Measurements from ENCODE around the gene GP9.
"Not testable (repeated sequence)": the region's sequence is repeated elsewhere in the genome, so short reads cannot be mapped to it uniquely, and the experiment has no call there.

Gene GP9

GRCh38 chr3:129050556-129051295 is 9.9 kb upstream of the GP9 start:
- no peak for DNase-seq (ENCODE audit: low spot score)

DNA sequence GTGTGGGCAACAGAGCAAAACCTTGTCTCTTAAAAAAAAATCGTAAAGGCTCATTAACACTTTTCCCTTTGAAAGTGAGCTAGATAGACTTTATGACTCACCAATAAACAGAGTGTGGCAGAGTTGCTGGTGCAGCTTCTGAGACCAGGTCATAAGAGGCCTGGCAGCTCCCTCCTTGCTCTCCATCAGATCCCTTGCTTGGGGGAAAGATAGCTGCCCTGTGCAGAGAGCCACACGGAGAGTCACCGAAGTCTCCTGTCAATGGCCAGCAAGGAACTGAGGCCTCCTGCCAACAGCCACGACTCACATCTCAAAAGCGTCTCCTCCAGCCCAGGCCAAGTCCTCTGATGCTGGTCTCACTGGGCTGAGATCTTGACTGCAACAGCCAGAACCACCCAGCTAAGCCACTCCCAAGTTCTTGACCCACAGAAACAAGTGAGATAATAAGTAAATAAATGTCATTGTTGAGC is 8.7 kb upstream of the GP9 start:
- peak; percentile 20 for DNase-seq (ENCODE audit: low spot score)

GRCh38 chr3:129052675-129053074 is 7.9 kb upstream of the GP9 start:
- no peak for DNase-seq (ENCODE audit: low spot score)

DNA sequence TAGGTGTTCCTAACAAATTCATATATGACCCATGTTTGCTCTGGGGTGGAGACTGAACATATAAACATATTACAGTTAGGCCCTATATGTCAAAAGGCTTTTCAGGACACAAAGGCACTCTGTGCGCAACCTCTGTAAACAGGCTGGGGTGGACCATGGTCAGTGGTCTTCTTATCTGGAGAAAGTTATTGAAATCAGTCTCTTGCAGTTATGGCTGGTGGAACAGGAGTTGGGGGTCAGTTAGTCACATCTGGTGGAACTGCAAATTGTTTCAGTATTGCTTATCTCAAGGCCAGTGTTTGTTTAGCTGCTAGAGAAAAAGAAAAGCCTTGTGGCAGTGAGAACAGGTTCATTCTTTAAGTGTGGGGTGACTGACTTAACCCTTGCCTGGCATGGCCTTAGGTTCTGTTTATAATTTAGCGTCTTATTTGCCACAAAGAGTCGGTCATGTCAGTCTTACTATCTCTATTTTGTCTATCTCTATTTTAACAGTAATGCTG is 5.9 kb upstream of the GP9 start:
- no peak for DNase-seq (ENCODE audit: low spot score)

- DNase-seq (ENCODE audit: low spot score) = no peak
Measured at GRCh38 chr3:129056451-129057173, 4.0 kb upstream of the GP9 start.

DNA sequence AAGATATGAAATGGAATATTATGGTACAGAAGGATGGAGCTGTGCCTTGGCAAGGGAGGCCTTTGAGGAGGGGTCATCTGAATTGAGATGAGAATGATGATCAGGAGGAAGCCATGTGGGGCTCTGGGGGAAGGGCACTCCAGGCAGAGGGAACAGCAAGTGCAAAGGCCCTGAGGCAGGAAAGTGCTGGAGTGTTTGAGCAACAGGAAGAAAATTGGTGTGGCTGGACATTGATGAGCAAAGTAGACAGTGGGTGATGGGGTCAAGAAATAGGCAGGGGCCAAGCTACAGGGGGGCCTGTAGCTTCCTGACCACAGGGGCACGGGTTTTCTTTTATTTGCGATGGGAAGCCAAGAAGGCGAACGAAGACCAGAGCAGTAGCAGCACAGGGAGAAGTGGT is 3.3 kb upstream of the GP9 start:
- DNase-seq (ENCODE audit: low spot score) = no peak

DNA sequence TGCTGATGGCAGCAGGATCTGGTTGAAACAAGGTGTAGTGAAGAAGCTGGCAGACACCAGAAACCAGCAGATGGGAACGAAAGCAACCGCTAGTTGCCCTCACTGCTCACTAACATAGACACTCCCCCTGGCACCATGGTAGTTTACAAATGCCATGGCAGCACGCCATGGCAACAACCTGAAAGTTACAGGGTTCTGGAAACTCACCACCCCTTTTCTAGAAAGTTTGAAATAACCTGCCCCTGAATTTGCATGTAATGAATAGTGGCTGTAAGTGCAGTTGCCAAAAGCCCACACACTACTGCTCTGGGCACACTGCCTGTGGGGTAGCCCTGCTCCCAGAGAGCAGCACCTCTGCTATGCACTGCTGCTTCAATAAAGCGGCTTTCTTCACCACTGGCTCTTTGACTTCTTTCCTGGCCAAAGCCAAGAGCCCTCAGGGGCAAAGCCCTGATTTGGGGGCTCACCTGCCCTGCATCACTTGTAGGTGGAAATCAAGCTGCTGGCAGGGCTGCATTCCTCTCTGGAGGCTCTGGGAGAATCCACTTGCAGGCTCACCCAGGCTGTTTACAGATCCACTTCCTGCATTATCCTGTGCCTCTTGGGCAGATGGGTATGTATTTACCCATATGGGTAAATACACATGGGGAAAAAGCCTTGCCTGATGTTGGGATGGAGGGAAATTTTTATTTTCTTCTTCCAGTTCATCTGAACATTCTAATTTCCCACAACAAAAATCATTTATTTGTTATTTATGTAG is 2.0 kb upstream of the GP9 start:
- peak; percentile 8 for DNase-seq (ENCODE audit: low spot score)

DNA sequence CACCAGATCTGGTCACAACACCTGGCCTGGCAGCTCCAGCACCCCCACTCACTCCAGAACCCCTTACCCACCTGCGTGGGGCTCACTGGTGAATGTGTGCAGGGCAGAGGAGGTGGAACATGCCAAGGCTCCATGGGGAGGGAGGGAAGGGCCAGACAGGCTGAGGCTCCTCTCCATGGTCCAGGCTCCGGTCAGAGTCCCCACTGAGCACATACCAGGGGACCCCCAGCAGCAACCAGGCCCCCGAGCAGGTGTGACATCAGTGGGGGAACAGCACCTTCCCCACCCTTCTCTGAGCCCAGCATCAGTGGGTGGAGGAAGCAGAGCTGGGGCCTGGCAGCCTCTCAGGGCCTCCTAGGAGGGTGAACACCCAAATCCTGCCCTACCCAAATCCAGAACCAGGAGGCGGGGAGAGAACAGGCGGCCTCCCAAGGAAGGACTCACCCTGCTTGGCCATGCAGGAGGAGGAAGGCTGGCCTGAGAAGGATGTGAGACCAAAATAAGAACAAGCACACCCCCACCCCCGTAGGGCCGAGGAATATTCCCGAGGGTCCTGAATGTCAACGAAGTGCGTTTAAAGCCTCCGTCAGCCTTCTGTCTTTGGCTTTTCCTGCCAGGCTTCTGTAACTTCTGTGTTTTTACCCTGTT is 1.1 kb upstream of the GP9 start:
- DNase-seq (ENCODE audit: low spot score) = no peak

DNA sequence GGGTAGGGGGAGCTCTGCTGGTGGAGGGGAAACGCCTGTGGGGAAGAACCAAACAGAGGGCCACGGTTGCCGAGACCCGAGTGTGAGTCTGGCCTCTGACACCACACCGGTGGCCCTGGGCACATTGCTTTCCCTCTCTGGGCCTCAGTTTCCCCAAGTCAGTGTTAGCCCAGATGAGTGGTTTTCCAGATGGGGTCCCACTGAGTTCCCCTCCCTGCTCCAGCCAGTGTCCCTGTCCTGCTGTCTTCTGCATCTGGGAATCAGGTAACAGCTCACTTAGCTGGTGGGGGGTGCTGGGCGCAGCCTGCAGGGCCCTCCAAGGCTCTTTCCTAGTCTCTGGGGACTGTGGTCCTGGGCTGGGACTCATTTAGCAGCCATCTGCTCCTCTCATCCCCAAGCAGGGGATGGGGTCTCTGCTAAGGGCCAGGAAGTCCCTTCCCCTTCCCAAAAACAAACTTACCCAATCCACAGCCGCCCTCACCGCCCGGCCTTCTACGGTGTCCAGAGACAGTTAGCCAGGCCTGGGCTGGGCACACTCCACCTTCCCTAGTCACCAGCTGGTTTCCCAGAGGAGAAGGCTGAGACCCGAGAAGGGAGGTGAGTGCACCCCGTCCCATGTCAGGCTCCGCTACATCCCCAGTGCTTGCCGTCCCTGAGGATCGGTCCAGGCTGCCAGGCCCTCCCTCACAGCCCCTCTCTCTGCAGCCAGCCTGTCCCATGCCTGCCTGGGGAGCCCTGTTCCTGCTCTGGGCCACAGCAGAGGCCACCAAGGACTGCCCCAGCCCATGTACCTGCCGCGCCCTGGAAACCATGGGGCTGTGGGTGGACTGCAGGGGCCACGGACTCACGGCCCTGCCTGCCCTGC is 676 bp downstream of the GP9 start:
- DNase-seq (ENCODE audit: low spot score) = no peak

- no peak for DNase-seq (ENCODE audit: low spot score)
Measured at GRCh38 chr3:129061888-129062834, 1.6 kb downstream of the GP9 start.

DNA sequence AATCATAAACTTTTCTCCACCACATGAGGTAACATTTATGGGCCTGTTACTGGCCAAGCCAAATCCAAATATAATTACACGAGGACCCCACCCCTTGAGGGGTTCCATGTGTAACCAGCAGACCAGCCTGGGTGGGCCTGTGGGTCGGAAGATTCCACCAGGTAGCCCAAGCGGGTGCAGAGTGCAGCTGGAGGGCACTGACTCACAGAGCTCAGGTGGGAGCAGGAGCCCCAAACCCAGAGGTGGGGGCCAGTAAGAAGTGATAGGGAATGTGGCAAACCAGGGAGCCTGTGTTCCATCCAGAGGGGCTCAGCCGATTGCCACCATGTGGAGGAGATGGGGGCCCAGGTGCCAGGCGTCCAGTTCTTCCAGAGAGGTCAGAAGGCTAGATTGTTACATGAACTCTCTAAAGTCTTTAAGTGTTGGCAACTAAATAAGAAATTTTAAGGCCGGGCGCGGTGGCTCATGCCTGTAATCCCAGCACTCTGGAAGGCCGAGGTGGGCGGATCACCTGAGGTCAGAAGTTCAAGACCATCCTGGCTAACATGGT is 2.6 kb downstream of the GP9 start:
- DNase-seq (ENCODE audit: low spot score) = no peak

- no peak for DNase-seq (ENCODE audit: low spot score)
Measured at GRCh38 chr3:129063841-129064482, 3.4 kb downstream of the GP9 start.

- no peak for DNase-seq (ENCODE audit: low spot score)
Measured at GRCh38 chr3:129065016-129065719, 4.6 kb downstream of the GP9 start.

DNA sequence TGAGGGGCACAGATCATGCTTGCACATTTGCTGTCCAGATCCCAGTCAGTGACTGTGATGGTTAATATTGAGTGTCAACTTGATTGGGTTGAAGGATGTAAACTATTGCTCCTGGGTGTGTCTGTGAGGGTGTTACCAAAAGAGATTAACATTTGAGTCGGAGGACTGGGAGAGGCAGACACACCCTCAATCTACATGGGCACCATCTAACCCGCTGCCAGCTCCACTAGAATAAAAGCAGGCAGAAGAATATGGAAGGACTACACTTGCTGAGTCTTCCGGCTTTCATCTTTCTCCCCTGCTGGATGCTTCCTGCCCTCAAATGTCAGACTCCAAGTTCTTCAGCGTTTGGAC is 5.1 kb downstream of the GP9 start:
- DNase-seq (ENCODE audit: low spot score) = no peak

DNA sequence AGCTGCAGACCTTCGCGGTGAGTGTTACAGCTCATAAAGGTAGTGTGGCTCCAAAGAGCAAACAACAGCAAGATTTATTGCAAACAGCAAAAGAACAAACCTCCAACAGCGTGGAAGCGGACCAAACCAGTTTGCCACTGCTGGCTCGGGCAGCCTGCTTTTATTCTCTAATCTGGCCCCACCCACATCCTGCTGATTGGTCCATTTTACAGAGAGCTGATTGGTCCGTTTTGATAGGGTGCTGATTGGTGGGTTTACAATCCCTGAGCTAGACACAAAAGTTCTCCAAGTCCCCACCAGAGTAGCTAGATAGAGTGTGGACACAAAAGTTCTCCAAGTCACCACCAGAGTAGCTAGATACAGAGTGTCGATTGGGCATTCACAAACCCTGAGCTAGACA is 7.1 kb downstream of the GP9 start:
- not testable (repeated sequence) for DNase-seq (ENCODE audit: low spot score)

DNA sequence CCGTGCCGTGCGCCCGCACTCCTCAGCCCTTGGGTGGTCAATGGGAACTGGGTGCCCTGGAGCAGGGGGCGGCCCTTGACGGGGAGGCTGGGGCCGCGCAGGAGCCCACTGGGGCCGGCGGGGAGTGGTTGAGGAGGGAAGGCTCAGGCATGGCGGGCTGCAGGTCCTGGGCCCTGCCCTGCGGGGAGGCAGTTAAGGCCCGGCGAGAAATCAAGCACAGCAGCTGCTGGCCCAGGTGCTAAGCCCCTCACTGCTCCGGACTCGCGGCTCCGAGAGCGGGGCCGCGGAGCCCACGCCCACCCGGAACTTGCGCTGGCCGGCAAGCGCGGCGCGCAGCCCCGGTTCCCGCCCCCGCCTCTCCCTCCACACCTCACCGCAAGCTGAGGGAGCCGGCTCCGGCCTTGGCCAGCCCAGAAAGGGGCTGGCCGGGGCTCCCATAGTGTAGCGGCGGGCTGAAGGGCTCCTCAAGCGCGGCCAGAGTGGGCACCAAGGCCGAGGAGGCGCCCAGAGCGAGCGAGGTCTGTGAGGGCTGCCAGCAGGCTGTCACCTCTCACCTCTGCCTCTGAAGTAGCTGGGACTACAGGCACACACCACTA is 7.8 kb downstream of the GP9 start:
- DNase-seq (ENCODE audit: low spot score) = no peak

DNA sequence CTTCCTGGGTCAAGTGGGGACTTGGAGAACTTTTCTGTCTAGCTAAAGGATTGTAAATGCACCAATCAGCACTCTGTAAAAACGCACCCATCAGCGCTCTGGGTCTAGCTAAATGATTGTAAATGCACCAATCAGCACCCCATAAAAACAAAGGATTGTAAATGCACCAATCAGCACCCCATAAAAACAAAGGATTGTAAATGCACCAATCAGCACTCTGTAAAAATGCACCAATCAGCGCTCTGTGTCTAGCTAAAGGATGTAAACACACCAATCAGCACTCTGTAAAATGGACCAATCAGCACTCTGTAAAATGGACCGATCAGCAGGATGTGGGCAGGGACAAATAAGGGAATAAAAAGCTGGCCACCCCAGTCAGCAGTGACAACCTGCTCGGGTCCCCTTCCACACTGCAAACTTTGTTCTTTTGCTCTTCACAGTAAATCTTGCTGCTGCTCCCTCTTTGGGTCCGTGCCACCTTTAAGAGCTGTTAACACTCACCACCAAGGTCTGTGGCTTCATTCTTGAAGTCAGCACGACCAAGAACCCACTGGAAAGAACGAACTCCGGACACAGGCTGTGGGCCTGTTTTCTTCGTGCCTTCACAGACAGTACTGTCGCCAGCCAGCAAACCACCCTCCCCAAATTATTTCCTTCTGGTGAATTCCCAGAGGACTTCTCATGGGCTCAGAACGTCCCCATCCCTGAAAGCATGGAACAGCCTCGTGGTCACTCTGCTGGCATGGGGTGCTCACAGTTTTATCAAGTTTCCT is 8.9 kb downstream of the GP9 start:
- not testable (repeated sequence) for DNase-seq (ENCODE audit: low spot score)
